ENCODE measurements around the gene HPD.

The HPD gene

DNA sequence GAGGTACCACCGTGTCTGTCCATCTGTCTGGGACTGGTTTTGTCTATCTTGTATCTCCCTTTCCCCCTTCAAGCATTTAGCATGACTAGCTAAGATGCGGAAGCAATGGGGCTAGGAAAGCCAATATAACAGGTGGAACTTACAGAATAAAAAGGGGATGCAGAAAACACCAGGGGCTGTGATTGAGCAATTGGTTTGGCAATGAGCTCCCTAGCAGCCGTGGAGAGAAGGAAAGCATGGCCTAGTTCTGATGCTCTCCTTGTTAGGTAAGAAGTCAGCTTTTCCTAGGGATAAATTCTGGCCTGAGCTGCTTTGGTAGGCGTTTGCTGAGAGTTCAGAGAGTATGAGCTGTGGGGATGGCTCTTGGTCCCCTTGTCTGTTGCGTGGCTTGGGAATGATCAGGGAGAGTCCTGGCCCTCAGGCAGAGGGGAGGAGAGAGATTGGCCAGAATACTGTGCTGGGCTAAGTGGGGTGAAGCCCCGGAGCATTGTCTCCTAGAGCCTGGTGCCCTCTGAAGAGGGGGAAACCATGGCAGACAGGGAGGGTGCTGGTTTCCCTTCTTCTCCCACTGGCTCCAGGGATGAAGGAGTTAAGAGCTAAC lies 47.7 kb downstream of the HPD start:
- DNase-seq (ENCODE audit: low read depth) = no peak

DNA sequence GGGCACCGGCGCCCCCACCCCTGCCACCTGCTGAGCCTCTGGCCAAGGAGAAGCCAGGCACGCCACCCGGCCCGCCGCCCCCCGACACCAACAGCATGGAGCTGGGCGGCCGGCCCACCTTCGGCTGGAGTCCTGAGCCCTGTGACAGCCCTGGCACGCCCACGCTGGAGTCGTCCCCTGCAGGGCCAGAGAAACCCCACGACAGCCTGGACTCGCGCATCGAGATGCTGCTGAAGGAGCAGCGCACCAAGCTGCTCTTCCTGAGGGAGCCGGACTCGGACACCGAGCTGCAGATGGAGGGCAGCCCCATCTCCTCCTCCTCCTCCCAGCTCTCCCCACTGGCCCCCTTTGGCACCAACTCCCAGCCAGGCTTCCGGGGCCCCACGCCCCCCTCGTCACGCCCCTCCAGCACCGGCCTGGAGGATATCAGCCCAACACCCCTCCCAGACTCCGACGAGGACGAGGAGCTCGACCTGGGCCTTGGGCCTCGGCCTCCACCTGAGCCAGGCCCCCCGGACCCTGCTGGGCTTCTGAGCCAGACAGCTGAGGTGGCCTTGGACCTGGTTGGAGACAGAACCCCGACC lies 48.3 kb downstream of the HPD start:
- DNase-seq (ENCODE audit: low read depth) = no peak

GRCh38 chr12:121809712-121810116 lies 48.9 kb downstream of the HPD start:
- no peak for DNase-seq (ENCODE audit: low read depth)

GRCh38 chr12:121808623-121809022 lies 50.0 kb downstream of the HPD start:
- no peak for DNase-seq (ENCODE audit: low read depth)

DNA sequence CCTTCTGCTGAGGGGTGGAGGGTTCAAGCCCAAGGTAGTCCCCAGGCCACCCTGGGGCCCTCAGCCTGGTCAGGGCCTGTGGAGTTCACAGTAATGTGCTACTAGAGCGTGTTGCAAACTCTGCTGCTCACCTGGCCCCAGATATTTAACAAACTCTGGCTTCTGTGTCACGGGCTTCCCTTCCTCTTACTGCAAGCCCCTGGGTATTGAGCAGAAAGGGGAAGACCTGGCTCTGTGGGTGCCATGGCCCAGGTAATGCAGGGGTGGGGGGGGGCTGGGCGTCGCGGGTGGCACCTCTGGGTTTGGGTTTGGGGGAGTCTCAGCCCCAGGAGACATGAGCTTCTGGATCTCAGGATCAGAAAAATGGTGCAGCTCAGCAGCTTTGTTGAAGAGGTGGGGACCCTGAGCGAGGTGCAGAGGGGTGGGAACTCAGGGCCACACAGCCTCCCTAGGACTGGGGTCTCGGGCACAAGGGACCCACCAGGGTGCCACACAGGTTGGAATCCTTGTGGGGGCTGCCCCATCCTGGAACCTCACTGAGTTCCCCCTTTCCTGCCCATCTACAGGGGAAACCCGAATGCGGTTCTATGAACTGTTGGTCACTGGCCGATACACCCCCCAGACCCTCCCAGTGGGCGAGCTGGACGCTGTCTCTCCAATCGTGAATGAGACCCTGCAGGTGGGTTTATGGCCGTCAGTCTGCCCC lies 50.9 kb downstream of the HPD start:
- no peak for DNase-seq (ENCODE audit: low read depth)

DNA sequence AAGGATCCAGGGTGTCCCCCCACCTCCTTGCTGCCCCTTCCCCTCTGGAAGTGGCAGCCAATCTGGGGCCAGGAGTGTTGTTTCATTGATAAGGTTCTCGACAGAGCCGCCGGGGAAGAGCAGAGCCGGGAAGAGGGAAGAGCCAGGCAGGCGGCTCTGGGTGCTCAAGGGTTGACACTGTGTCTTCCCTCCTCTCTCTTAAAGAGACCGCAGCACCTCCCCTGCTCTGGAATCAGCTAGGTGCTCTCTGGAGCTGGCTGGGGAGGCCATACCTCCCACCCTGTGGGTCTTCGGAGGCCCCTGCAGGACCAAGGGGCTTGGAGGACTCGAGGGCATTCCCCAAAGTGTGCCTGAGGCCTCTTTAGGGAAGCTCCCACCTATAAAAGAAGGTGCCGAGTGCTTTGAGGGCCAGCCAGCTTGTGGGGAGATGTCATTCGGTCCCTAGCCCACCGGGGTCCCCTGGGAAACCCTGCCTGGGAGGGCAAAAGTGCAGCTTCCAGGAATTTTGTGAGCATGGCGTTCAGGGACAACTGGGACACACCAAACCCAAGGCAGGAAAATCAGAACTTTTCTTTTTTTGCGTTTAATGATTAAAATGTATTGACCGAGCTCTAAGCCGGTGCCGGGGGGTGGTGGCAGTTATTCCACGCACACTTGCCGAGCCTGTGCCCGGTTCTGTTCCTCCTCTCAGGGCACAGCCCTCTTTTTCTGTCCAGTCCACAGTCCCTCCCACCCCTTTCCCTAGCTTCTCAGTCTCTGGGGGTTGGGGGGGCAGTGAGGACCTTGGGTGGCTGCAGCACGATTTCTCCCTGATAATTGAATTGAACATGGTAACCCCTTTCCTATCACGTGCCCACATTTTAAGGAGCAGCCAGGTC lies 51.9 kb downstream of the HPD start:
- no peak for DNase-seq (ENCODE audit: low read depth)

DNA sequence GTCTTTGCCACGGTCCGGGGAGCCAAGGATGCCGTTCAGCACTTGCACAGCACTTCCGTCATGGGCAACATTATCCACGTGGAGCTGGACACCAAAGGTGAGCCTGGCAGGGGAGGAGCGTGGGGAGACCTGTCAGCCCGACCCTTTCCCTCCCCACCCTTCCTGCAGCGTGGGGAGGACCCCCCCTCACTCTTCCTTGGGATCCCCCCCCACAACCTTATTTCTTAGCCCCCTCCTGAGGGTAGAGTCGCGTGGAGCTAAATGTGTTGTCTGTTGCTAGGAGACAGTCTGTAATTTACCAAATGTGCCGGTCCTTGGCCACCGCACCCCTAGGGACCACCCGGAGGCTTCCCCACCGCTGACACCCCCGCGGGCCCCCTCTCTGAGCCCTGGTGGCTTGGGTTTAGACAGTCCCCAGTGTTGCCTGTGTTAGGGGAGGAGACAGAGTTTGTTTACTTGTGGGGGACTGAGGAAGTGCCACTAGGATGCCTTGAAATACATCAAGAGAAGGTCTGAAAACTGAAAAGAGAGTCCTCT lies 52.6 kb downstream of the HPD start:
- DNase-seq (ENCODE audit: low read depth) = no peak

GRCh38 chr12:121805171-121806008 lies 53.3 kb downstream of the HPD start:
- DNase-seq (ENCODE audit: low read depth) = no peak

DNA sequence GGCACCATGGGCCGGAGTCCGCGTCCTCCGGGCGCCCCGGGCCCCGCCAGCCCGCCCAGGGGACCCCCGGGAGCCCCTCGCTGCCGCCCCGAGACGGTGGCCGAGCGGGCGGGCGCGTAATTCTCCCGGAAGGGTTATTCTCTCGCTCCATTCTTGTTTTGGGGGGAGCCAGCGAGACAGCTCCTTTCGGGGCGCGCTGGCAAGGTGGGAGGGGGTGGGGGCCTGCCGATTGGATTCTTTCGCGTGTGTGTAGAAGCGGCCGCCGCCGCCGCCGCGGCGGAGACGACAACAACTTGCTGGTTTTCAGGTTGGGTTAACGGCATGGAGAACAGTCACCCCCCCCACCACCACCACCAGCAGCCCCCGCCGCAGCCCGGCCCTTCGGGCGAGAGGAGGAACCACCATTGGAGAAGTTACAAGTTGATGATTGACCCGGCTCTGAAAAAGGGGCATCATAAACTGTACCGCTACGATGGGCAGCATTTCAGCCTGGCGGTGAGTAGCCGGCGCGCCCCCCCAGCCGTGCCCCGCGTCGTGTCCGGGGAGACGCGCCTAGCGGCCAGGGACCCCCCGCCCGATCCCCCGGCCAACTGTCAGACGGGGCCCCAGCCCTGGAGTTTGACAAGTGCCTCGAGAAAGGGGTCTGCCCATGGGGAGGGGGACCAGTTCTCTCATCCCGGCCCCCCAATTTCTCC lies 54.1 kb downstream of the HPD start:
- no peak for DNase-seq (ENCODE audit: low read depth)

- no peak for DNase-seq (ENCODE audit: low read depth)
Observed at GRCh38 chr12:121803861-121804416, 54.7 kb downstream of the HPD start, which contains the start of gene SETD1B. TSS of gene SETD1B (plus strand) at chr12:121804009. CDS start at chr12:121804738, 729 bp downstream.

GRCh38 chr12:121802843-121803698 lies 55.6 kb downstream of the HPD start:
- DNase-seq (ENCODE audit: low read depth) = peak; percentile 83

DNA sequence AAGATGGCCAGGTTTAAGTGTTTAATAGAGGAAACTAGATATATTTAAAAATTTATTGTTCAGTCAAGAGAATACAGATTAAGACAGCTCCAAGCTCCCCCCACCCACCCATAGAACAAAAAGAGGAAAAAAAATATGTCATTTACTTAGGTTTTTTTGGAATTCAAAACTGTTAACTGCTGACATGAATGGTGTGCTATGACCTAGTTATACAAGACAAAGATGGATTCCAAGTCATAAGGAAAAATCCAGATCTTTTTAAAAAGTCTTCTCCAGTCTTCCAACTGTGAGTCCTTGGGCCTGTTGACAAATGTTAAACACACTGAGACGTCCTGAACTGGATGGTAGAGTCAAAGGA lies 56.2 kb downstream of the HPD start:
- DNase-seq (ENCODE audit: low read depth) = no peak

- DNase-seq (ENCODE audit: low read depth) = no peak
Observed at GRCh38 chr12:121801595-121802484, 56.8 kb downstream of the HPD start.

DNA sequence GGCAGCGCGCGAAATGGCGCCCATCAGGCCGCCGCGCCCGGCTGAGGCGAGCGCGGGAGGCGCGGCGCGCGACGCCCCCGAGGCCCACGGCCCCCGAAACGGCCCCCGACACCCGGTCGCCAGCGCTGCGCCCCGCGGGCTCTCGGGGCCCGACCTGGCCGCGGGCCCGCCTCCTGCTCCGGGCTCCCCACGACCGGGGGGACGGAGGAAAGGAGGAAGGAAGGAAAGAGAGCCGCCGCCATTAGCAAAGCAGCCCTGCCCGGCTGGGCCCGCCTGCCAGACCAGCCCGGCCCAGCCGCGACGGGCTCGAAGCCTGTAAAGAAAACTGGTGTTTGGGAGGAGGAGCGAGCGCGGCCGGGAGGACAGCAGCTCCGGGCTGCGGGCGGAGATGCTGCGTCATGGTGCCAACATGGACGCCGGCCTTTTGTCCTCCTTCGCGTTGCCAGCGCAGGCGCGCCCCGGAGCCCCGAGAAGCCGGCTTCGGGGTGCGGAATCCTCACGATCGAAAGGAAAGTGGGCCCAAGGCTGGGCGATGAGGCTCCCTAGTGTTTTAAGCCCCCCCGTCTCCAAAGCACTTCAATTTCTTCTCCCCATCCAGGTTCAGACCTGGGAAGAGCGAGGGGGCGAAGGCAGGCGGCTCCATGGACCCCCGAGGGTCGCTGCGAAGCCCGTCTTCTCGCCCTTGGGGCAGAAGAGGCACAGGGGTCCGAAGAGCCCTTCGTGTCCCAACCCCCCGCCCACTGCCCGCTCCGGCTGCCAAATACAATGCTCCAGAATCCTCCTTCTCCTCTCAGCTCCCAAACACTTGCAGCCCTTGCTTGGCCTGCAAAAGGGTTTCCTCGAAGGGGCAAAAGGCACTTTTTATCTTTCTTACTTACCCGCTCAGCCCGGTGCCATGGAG lies 57.7 kb downstream of the HPD start:
- DNase-seq (ENCODE audit: low read depth) = peak; percentile 64

DNA sequence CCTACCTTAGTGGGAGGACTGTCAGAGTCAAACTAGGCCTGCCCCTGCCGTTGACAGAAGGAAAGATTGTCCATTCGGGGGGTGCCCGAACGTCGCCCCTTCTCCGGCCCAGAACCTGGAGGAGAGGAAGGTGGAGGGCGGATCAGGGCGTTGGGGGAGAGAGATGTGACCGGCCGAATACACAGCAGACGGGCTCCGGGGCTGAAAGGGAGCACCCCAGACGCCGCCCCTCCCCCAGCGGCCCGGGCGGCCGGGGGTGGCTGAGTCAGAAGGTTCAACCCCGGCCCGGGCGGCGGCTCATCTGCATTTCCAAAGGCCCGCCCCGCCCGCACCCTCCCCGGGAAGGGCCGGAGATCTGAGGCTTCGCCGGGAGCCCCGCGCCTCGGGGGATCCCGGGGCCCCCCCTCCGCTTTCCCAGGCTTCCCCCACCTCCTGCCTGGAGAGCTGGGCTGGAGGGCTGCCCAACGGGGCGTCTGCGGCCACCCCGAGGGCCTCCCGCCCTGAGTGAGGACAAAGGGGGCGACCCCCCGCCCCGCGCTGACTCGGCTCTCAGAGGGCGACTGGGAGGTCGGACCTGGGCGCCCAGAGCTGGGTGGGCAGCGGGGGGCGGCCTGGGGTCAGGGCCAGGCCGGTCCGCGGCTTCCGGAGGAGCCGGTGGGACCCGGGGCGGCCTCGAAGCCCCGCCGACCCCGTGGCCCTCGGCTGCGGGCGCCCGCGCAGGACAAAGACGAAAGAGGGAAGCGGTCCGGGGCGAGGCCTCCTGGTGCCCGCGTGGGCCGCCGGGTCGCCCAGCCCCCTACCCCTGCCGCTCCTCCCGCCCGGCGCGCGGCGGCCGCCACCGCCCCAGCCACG lies 58.6 kb downstream of the HPD start:
- peak; percentile 84 for DNase-seq (ENCODE audit: low read depth)

DNA sequence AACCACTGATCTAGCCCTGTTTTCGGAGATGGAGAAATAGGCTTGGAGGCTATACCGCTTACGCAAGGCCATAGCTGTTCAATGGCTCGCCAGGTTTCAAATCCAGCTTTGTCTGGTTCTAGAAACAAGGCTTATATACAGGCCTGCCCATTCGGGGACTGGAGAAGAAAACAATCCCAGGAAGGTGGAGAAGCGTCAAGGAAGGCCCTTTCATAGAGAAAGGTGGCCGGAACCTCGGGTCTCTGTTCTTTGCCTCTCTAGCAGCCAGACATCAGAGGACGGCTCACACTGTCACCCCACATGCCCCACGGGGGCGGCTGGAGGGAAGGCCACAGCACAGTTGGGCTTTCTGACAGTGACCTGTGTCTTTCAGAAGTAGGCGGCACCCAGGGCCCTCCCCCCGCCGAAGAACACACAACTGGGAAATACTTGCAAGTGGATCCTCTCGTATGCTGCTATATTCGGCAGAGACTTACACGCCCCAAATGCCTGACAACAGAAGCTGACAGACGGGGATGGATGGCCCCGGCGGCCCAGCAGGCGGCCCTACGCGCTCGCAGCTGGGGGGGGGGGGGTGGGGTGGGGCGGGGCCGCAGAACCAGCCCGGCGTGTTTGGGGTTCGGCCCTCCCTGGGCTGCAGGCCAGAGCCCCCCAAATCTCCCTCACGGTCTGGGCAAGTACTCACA lies 59.4 kb downstream of the HPD start:
- no peak for DNase-seq (ENCODE audit: low read depth)
